Panc1 (cell line): ENCODE results near the gene RCBTB2. TPM values are rescaled to one million over a fixed set of nuclear protein-coding genes. Genes with fewer than 3 reads are reported as not detected.
"Not testable (repeated sequence)": the region's sequence is repeated elsewhere in the genome, so short reads cannot be mapped to it uniquely, and the experiment has no call there.

Experiments used
- ATAC-seq: fragments of 200-7000 bp; cut with Tn5 transposase; 2 replicates; pipeline ENCODE4 v1.9.1; 2020; ENCODE audit warnings: mild to moderate bottlenecking, moderate library complexity
- BruUV-seq: library from RNA; stranded (reverse); fragments of 400-500 nt; replicated peaks from 2 replicates; lab custom pipeline; 2021; lab: Mats Ljungman, UMichigan
- CTCF ChIA-PET: fragments of 300-600 bp; sonication (Branson Sonifier 250); formaldehyde crosslinking; loops from one replicate; lab custom pipeline; 2022; ENCODE audit warnings: antibody characterized with exemption; lab: Charles Lee
- POLR2A ChIA-PET: fragments of 300-600 bp; sonication (Branson Sonifier 250); formaldehyde crosslinking; loops from one replicate; lab custom pipeline; 2022; ENCODE audit warnings: antibody characterized with exemption; lab: Charles Lee
- DNase-seq: peaks from one replicate; pipeline ENCODE4 v3.0.0-alpha.2; 2010; ENCODE audit warnings: low read depth, low spot score
- H3K27ac ChIP-seq: 2 replicates; pipeline ENCODE4 v1.5.1; 2011; ENCODE audit warnings: mild to moderate bottlenecking, low read length, inconsistent platforms
- H3K27me3 ChIP-seq: fragments of 200-500 bp; sonication (Bioruptor generic); 2 replicates; pipeline ENCODE4 v1.6.0; 2014; ENCODE audit warnings: low read length, inconsistent platforms; ENCODE audit not compliant: control insufficient read depth, insufficient read depth
- H3K36me3 ChIP-seq: fragments of 200-500 bp; sonication (Bioruptor generic); 2 replicates; pipeline ENCODE4 v1.5.1; 2014; ENCODE audit warnings: inconsistent platforms, mild to moderate bottlenecking, low read length, moderate library complexity; ENCODE audit not compliant: control insufficient read depth, insufficient read depth
- H3K4me1 ChIP-seq: 2 replicates; pipeline ENCODE4 v1.5.1; 2011; ENCODE audit warnings: inconsistent platforms, mild to moderate bottlenecking, low read length, moderate library complexity; ENCODE audit not compliant: control insufficient read depth, insufficient read depth
- H3K4me3 ChIP-seq, 2 experiments: 2 replicates each; pipeline ENCODE4 v1.5.1; 2011 to 2012; ENCODE audit warnings: low read depth in 2 of 2, low read length in 2 of 2, mild to moderate bottlenecking in 2 of 2, inconsistent platforms in 1 of 2, moderate library complexity in 1 of 2
- H3K9me3 ChIP-seq: fragments of 200-500 bp; sonication (Bioruptor generic); 2 replicates; pipeline ENCODE4 v1.5.1; 2014; ENCODE audit warnings: low read depth, mild to moderate bottlenecking, inconsistent platforms, low read length, moderate library complexity; ENCODE audit not compliant: control insufficient read depth, insufficient read depth
- CTCF ChIP-seq: fragments of 450-650 bp; IDR thresholded peaks from 2 replicates; pipeline ENCODE4 v1.5.1; 2017; ENCODE audit warnings: mild to moderate bottlenecking
- POLR2AphosphoS5 ChIP-seq: IDR thresholded peaks from 2 replicates; pipeline ENCODE4 v1.6.1; 2012; ENCODE audit warnings: mild to moderate bottlenecking, low read depth, low read length, moderate library complexity
- REST ChIP-seq, 2 experiments: IDR thresholded peaks; 2 replicates each; pipeline ENCODE4 v1.6.1; 2011 to 2012; ENCODE audit warnings: low read depth in 2 of 2, control low read depth in 1 of 2, low read length in 1 of 2, mild to moderate bottlenecking in 1 of 2, moderate library complexity in 1 of 2; ENCODE audit not compliant: insufficient read depth in 1 of 2
- SIN3A ChIP-seq: IDR thresholded peaks from 2 replicates; pipeline ENCODE4 v1.6.1; 2012; ENCODE audit warnings: low read depth, mild to moderate bottlenecking, low read length, moderate library complexity, borderline replicate concordance; ENCODE audit not compliant: insufficient read depth
- TCF7L2 ChIP-seq: IDR thresholded peaks from 2 replicates; pipeline ENCODE4 v1.6.1; 2011; ENCODE audit warnings: mild to moderate bottlenecking, low read depth, low read length, inconsistent platforms
- in situ Hi-C: cut with HindIII; loops from 2 replicates; pipeline ENCODE4 v1.10.0; 2016; ENCODE audit warnings: low sequenced_read_pairs, low pct_unique_long_range_greater_than_20kb
- intact Hi-C: fragments of 100-400 bp; cut with micrococcal nuclease; formaldehyde crosslinking; loops from one replicate; pipeline ENCODE4 v1.10.0; 2022; ENCODE audit not compliant: unreplicated experiment
- total RNA-seq: library from RNA; stranded (reverse); gene quantifications from one replicate; pipeline ENCODE4 v1.2.1, GENCODE V29; 2021; ENCODE audit not compliant: unreplicated experiment

The RCBTB2 gene
- total RNA-seq, 1 experiment from 2014 or later = 4.4 TPM

DNA sequence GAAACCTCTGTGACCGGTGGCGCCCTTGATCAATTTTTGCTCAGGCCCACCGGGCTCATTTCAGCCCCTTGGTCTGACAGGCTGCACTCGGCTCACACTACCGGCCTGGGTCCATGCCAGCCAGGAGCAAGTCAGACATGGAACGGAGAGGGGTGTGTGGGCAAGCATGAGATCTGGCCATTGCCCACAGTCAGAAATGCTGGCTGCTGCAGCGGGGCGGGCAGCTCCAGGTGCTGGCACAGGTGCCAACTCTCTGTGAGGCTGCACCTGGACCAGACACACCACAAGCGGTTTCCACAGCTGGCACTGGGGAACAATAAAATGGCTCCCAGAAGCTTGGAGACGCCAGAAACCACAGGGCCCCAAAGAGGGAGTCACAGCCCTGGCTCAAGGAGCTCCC, 76.3 kb downstream of the RCBTB2 start:
- H3K4me3 ChIP-seq = no peak overlapping the region
- in situ Hi-C loops = no loop called here
- H3K27me3 ChIP-seq = no peaks in the 10 kb centered on the region
- TF ChIP-seq CTCF (no peak), SIN3A (no peak), TCF7L2 (no peak), POLR2AphosphoS5 (no peak), REST (IDR thresholded peaks at IDR 0.05; ENCODE audit: insufficient read depth in 1 of 2, low read depth in 2 of 2, low read length in 1 of 2) (no peak)
- H3K36me3 ChIP-seq = no peaks in the 10 kb centered on the region; the same call in 1 of the 2 replicates
- no peak for DNase-seq
- no peak for ATAC-seq
- POLR2A ChIA-PET = no interaction called here
- intact Hi-C loops = loop anchor here (10.0 kb wide), 1 partner anchor 58 kb away; no protein-coding TSS in a partner anchor
- CTCF ChIA-PET = no interaction called here
- no peaks in the 10 kb centered on the region for H3K9me3 ChIP-seq
- no peak overlapping the region for H3K27ac ChIP-seq
- no peaks in the 10 kb centered on the region for H3K4me1 ChIP-seq
- no TSS peak for BruUV-seq

DNA sequence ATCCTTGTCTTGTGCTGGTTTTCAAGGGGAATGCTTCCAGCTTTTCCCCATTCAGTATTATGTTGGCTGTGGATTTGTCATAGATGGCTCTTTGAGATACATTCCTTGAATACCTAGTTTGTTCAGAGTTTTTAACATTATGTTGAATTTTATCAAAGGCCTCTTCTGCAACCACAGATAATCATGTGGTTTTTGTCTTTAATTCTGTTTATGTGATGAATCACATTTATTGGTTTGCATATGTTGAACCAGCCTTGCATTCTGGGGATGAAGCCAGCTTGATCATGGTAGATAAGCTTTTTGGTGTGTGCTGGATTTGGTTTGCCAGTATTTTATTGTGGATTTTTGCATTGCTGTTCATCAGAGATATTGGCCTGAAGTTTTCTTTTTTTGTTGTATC, 81.7 kb downstream of the RCBTB2 start:
- H3K4me3 ChIP-seq, H3K36me3 ChIP-seq, DNase-seq, ATAC-seq, CTCF ChIA-PET, H3K27me3 ChIP-seq, H3K9me3 ChIP-seq, in situ Hi-C loops, H3K27ac ChIP-seq, H3K4me1 ChIP-seq, BruUV-seq: not testable (repeated sequence)
- POLR2A ChIA-PET = interaction anchor here (0.7 kb wide), 1 partner anchor 258 kb away, joined by 3 read pairs; no protein-coding TSS in a partner anchor
- intact Hi-C loops = loop anchor here (10.0 kb wide), 1 partner anchor 64 kb away; no protein-coding TSS in a partner anchor

DNA sequence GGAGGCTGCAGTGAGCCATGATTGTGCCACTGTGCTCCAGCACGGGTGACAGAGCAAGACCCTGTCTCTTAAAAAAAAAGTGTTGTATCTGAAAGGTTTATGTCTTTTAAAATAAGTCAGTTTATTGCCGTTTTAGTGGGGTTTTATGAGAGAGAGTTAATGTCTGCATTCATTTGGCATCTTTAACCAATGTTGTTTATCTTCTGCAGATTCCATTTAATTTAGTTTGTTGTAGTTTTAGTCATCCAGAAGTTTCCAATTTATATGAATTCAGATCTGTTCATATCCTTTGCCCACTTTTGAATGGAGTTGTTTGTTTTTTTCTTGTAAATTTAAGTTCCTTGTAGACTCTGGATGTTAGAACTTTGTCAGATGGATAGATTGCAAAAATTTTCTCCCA, 83.2 kb downstream of the RCBTB2 start:
- CTCF ChIA-PET = no interaction called here
- H3K9me3 ChIP-seq = no peaks in the 10 kb centered on the region
- intact Hi-C loops (loop anchor here (10.0 kb wide), 1 partner anchor 65 kb away; no protein-coding TSS in a partner anchor), in situ Hi-C loops (no loop called here)
- ATAC-seq = no peak
- no peak overlapping the region for H3K4me3 ChIP-seq
- no TSS peak for BruUV-seq
- no peaks in the 10 kb centered on the region for H3K36me3 ChIP-seq
- H3K4me1 ChIP-seq = no peaks in the 10 kb centered on the region
- TF ChIP-seq TCF7L2 (no peak), CTCF (no peak), SIN3A (no peak)
- no peaks in the 10 kb centered on the region for H3K27me3 ChIP-seq
- POLR2A ChIA-PET = no interaction called here
- no peak for DNase-seq
- H3K27ac ChIP-seq = no peak overlapping the region
